ENCODE data around the gene SLC26A6. TPM values are rescaled to one million over a fixed set of nuclear protein-coding genes. Genes with fewer than 3 reads are reported as not detected.

SLC26A6 gene
- total and polyA plus RNA-seq, 2 of the 13 experiments (the other 11 are each of a cell fraction or from before 2014, with no cell fraction given): 40.7 to 184 TPM

GRCh38 chr3:48635222-48636021, at the start of gene SLC26A6 (continued):
- TF ChIP-seq HMGXB3 (CRISPR knock-in tag; IDR thresholded peaks at IDR 0.05; ENCODE audit: borderline replicate concordance) (0 out of 2 replicates have a peak, but pooled peaks have one; percentile 39), MZF1 (CRISPR knock-in tag; IDR thresholded peaks at IDR 0.05; ENCODE audit: borderline replicate concordance) (peak; percentile 87; the same call in 1 of the 2 replicates), ZFP41 (CRISPR knock-in tag; IDR thresholded peaks at IDR 0.05; ENCODE audit: borderline replicate concordance) (0 out of 2 replicates have a peak, but pooled peaks have one; percentile 14), KIAA2018 (CRISPR knock-in tag; IDR thresholded peaks at IDR 0.05; ENCODE audit: borderline replicate concordance) (no peak), RXRB (CRISPR knock-in tag; IDR thresholded peaks at IDR 0.05; ENCODE audit: borderline replicate concordance) (peak; percentile 53), PRDM10 (CRISPR knock-in tag; IDR thresholded peaks at IDR 0.05; ENCODE audit: low read depth) (peak; percentile 74), FOXO1 (CRISPR knock-in tag; IDR thresholded peaks at IDR 0.05) (no peak; the same call in 1 of the 2 replicates), ARID2 (CRISPR knock-in tag; IDR thresholded peaks at IDR 0.05; ENCODE audit: borderline replicate concordance) (no peak), ZNF121 (CRISPR knock-in tag; IDR thresholded peaks at IDR 0.05) (no peak), NFIC (IDR thresholded peaks at IDR 0.05; ENCODE audit: low read length) (no peak), FLYWCH1 (CRISPR knock-in tag; IDR thresholded peaks at IDR 0.05) (no peak), BRCA1 (CRISPR knock-in tag; IDR thresholded peaks at IDR 0.05) (peak; percentile 55)

Data from HepG2 (cell line).